CD4-positive, alpha-beta T cell (primary cell): ENCODE data around the gene PTPRN2. TPM values are rescaled to one million over a fixed set of nuclear protein-coding genes. Genes with fewer than 3 reads are reported as not detected.

Experiments used
- ATAC-seq: fragments of 200-7000 bp; cut with Tn5 transposase; one replicate; pipeline ENCODE4 v1.10.0; 2022; ENCODE audit warnings: mild to moderate bottlenecking; ENCODE audit not compliant: poor library complexity
- CTCF ChIA-PET: fragments of 350-600 bp; sonication (Branson Sonifier 250); formaldehyde crosslinking; loops from one replicate; lab custom pipeline; 2021; ENCODE audit warnings: antibody characterized with exemption, inconsistent platforms; lab: Charles Lee
- POLR2A ChIA-PET: fragments of 350-600 bp; sonication (Branson Sonifier 250); formaldehyde crosslinking; loops from one replicate; lab custom pipeline; 2021; ENCODE audit warnings: antibody characterized with exemption, inconsistent platforms; lab: Charles Lee
- DNase-seq, 14 experiments: peaks; one replicate each; pipeline ENCODE4 v3.0.0-alpha.2; 2013 to 2020; ENCODE audit warnings: mixed read lengths in 2 of 14
- H3K27ac ChIP-seq, 2 donors: one replicate each; pipeline versions ENCODE4 v1.5.1 to v1.7.0; 2013; ENCODE audit warnings: low read length in 2 of 2, low read depth in 1 of 2, mild to moderate bottlenecking in 1 of 2
- H3K27me3 ChIP-seq, 2 experiments: 1 replicate in 1 of 2; 2 replicates in 1 of 2; pipeline versions ENCODE4 v1.6.1 to v1.7.0; 2013; ENCODE audit warnings: low read length in 2 of 2, control low read depth in 1 of 2, mild to moderate bottlenecking in 1 of 2, moderate library complexity in 1 of 2; ENCODE audit not compliant: insufficient read depth in 2 of 2, control insufficient read depth in 1 of 2
- H3K36me3 ChIP-seq: one replicate; pipeline ENCODE4 v1.6.1; 2013; ENCODE audit warnings: low read length, control low read depth; ENCODE audit not compliant: insufficient read depth
- H3K4me1 ChIP-seq: one replicate; pipeline ENCODE4 v1.6.1; 2013; ENCODE audit warnings: low read length, control low read depth; ENCODE audit not compliant: insufficient read depth
- H3K4me3 ChIP-seq: one replicate; pipeline ENCODE4 v1.5.1; 2013; ENCODE audit warnings: mild to moderate bottlenecking, low read length, moderate library complexity
- H3K9me3 ChIP-seq, 2 experiments: 1 replicate in 1 of 2; 2 replicates in 1 of 2; pipeline versions ENCODE4 v1.6.1 to v1.7.0; 2013; ENCODE audit warnings: low read length in 2 of 2, mild to moderate bottlenecking in 2 of 2, control low read depth in 1 of 2, moderate library complexity in 1 of 2; ENCODE audit not compliant: control insufficient read depth in 1 of 2, insufficient read depth in 1 of 2
- H3K27ac Mint-ChIP-seq: one replicate; pipeline ENCODE4 v1.8.0; 2020; ENCODE audit warnings: mixed read lengths
- H3K27me3 Mint-ChIP-seq: one replicate; pipeline ENCODE4 v1.8.0; 2021; ENCODE audit warnings: mixed read lengths
- H3K36me3 Mint-ChIP-seq: one replicate; pipeline ENCODE4 v1.8.0; 2021; ENCODE audit warnings: low read depth, mixed read lengths
- H3K4me1 Mint-ChIP-seq: one replicate; pipeline ENCODE4 v1.8.0; 2021; ENCODE audit warnings: low read depth, mixed read lengths
- H3K4me3 Mint-ChIP-seq: one replicate; pipeline ENCODE4 v1.8.0; 2020; ENCODE audit warnings: mild to moderate bottlenecking, mixed read lengths
- H3K9me3 Mint-ChIP-seq: one replicate; pipeline ENCODE4 v1.8.0; 2020; ENCODE audit warnings: mixed read lengths
- CTCF ChIP-seq: fragments of 200-600 bp; IDR thresholded peaks from one replicate; pipeline ENCODE4 v1.8.0; 2022; ENCODE audit warnings: antibody characterized with exemption, mild to moderate bottlenecking
- intact Hi-C, 2 experiments: fragments of 100-400 bp; cut with DNase I in 1 of 2; cut with micrococcal nuclease in 1 of 2; formaldehyde crosslinking; loops; one replicate each; pipeline versions ENCODE4 v1.15.1 to v1.9.0; 2023 to 2025; cut with DNase I, micrococcal nuclease
- total RNA-seq, 174 experiments: library from RNA in 2 of 174; stranded (reverse) in 2 of 174; gene quantifications; one replicate each; pipeline ENCODE4 v1.2.3 and lab custom pipeline; 2021 to 2026

The PTPRN2 gene
- total RNA-seq, 2 experiments from 2014 or later, result 0.34 to 0.44 TPM

- peaks cover 0 to 79% of the 10 kb centered on the region in 2 experiments for H3K9me3 ChIP-seq
- H3K27ac Mint-ChIP-seq, result no peak overlapping the region
- no peak overlapping the region for H3K4me3 Mint-ChIP-seq
- CTCF ChIA-PET, result no interaction called here
- no peak overlapping the region for H3K4me3 ChIP-seq
- ATAC-seq, result no peak
- H3K4me1 Mint-ChIP-seq, result no peaks in the 10 kb centered on the region
- POLR2A ChIA-PET, result no interaction called here
- no peak overlapping the region for H3K27ac ChIP-seq
- no peaks in the 10 kb centered on the region for H3K27me3 ChIP-seq
- no peaks in the 10 kb centered on the region for H3K36me3 Mint-ChIP-seq
- intact Hi-C loops, result no loop called here
- no peaks in the 10 kb centered on the region for H3K36me3 ChIP-seq
- no peaks in the 10 kb centered on the region for H3K9me3 Mint-ChIP-seq
- H3K4me1 ChIP-seq, result no peaks in the 10 kb centered on the region
- H3K27me3 Mint-ChIP-seq, result no peaks in the 10 kb centered on the region
- no peak for DNase-seq
- TF ChIP-seq CTCF, result no peak
These were observed 326.0 kb downstream of the PTPRN2 start for GRCh38 chr7:158261362-158262235.

- Histone ChIP-seq H3K4me3 (no peak overlapping the region), H3K27me3 (no peaks in the 10 kb centered on the region), H3K36me3 (no peaks in the 10 kb centered on the region), H3K9me3 (peaks cover 0 to 83% of the 10 kb centered on the region in 2 experiments), H3K4me1 (no peaks in the 10 kb centered on the region), H3K27ac (no peak overlapping the region)
- H3K4me3 Mint-ChIP-seq, result no peak overlapping the region
- H3K27me3 Mint-ChIP-seq, result no peaks in the 10 kb centered on the region
- ChIA-PET POLR2A (no interaction called here), CTCF (no interaction called here)
- no peak for ATAC-seq
- H3K4me1 Mint-ChIP-seq, result no peaks in the 10 kb centered on the region
- intact Hi-C loops, result no loop called here
- H3K27ac Mint-ChIP-seq, result no peak overlapping the region
- no peak for TF ChIP-seq CTCF
- no peak for DNase-seq
- H3K9me3 Mint-ChIP-seq, result no peaks in the 10 kb centered on the region
- no peaks in the 10 kb centered on the region for H3K36me3 Mint-ChIP-seq
These were observed 326.9 kb downstream of the PTPRN2 start for GRCh38 chr7:158260567-158261361.

GRCh38 chr7:158259671-158260418 lies 327.8 kb downstream of the PTPRN2 start:
- H3K9me3 Mint-ChIP-seq, result no peaks in the 10 kb centered on the region
- peaks cover 0 to 73% of the 10 kb centered on the region in 2 experiments for H3K9me3 ChIP-seq
- H3K27ac ChIP-seq, result no peak overlapping the region
- no peak overlapping the region for H3K4me3 Mint-ChIP-seq
- no peaks in the 10 kb centered on the region for H3K4me1 Mint-ChIP-seq
- H3K4me3 ChIP-seq, result no peak overlapping the region
- H3K36me3 ChIP-seq, result no peaks in the 10 kb centered on the region
- intact Hi-C loops, result no loop called here
- POLR2A ChIA-PET, result no interaction called here
- DNase-seq (no peak), ATAC-seq (no peak)
- H3K27ac Mint-ChIP-seq, result no peak overlapping the region
- no peaks in the 10 kb centered on the region for H3K27me3 ChIP-seq
- TF ChIP-seq CTCF, result no peak
- no peaks in the 10 kb centered on the region for H3K36me3 Mint-ChIP-seq
- H3K27me3 Mint-ChIP-seq, result no peaks in the 10 kb centered on the region
- CTCF ChIA-PET, result no interaction called here
- no peaks in the 10 kb centered on the region for H3K4me1 ChIP-seq
